HEK293 (cell line): Measurements from ENCODE around the gene CCND1.

Experiments
- CTCF ChIA-PET: fragments of 350-600 bp; formaldehyde crosslinking; extraction: SDS; loops from one replicate; lab custom pipeline; 2021; ENCODE audit warnings: antibody characterized with exemption; lab: Yijun Ruan, JAX
- POLR2A ChIA-PET: fragments of 300-600 bp; formaldehyde crosslinking; extraction: SDS; loops from one replicate; lab custom pipeline; 2020; ENCODE audit warnings: antibody characterized with exemption, inconsistent platforms; lab: Yijun Ruan, JAX
- H3K27ac ChIP-seq: fragments of 200-500 bp; sonication (Bioruptor generic); 2 replicates; pipeline ENCODE4 v1.5.1; 2014; ENCODE audit warnings: low read depth, low read length, control low read depth, inconsistent platforms; ENCODE audit errors: extremely low read depth
- H3K36me3 ChIP-seq, 2 experiments: fragments of 200-500 bp in 1 of 2; sonication (Bioruptor generic) in 1 of 2; 1 replicate in 1 of 2; 2 replicates in 1 of 2; pipeline ENCODE4 v1.5.1; 2014 to 2017; ENCODE audit warnings: inconsistent platforms in 2 of 2, low read length in 2 of 2; ENCODE audit not compliant: control insufficient read depth in 2 of 2, insufficient read depth in 1 of 2
- H3K4me1 ChIP-seq: fragments of 200-500 bp; sonication (Bioruptor generic); 2 replicates; pipeline ENCODE4 v1.5.1; 2014; ENCODE audit warnings: mild to moderate bottlenecking, low read length, inconsistent platforms; ENCODE audit not compliant: control insufficient read depth, insufficient read depth
- H3K4me3 ChIP-seq: 2 replicates; pipeline ENCODE4 v1.5.1; 2011; ENCODE audit warnings: low read depth, mild to moderate bottlenecking, control low read depth, low read length, moderate library complexity
- H3K9me3 ChIP-seq: fragments of 200-500 bp; sonication (Bioruptor generic); 2 replicates; pipeline ENCODE4 v1.5.1; 2014; ENCODE audit warnings: low read depth, low read length, inconsistent platforms; ENCODE audit not compliant: control insufficient read depth, insufficient read depth
- CTCF ChIP-seq: fragments of 450-650 bp; formaldehyde crosslinking; IDR thresholded peaks from 2 replicates; pipeline ENCODE4 v1.5.1; 2016; ENCODE audit warnings: missing biosample characterization, missing genetic modification characterization
- ELK4 ChIP-seq: IDR thresholded peaks from 2 replicates; pipeline ENCODE4 v1.6.1; 2011; ENCODE audit warnings: mild to moderate bottlenecking, low read depth, low read length, borderline replicate concordance
- GLI4 ChIP-seq: fragments of 450-650 bp; formaldehyde crosslinking; IDR thresholded peaks from 2 replicates; pipeline ENCODE4 v1.5.1; 2016; ENCODE audit warnings: missing biosample characterization, missing genetic modification characterization
- GLIS1 ChIP-seq: fragments of 450-650 bp; formaldehyde crosslinking; IDR thresholded peaks from 2 replicates; pipeline ENCODE4 v1.5.1; 2016; ENCODE audit warnings: missing biosample characterization, missing genetic modification characterization
- GLIS2 ChIP-seq: fragments of 450-650 bp; formaldehyde crosslinking; IDR thresholded peaks from 2 replicates; pipeline ENCODE4 v1.5.1; 2016; ENCODE audit warnings: missing biosample characterization, missing genetic modification characterization
- HOXC10 ChIP-seq: sonication (generic); formaldehyde crosslinking; IDR thresholded peaks from 2 replicates; pipeline ENCODE4 v1.8.1; 2023; ENCODE audit warnings: mild to moderate bottlenecking, missing genetic modification reagents
- PRDM2 ChIP-seq: fragments of 450-650 bp; formaldehyde crosslinking; IDR thresholded peaks from 2 replicates; pipeline ENCODE4 v1.5.1; 2016; ENCODE audit warnings: missing biosample characterization, missing genetic modification characterization, borderline replicate concordance
- RBAK ChIP-seq: fragments of 450-650 bp; formaldehyde crosslinking; IDR thresholded peaks from 2 replicates; pipeline ENCODE4 v1.5.1; 2016; ENCODE audit warnings: missing biosample characterization, missing genetic modification characterization
- SETDB1 ChIP-seq: IDR thresholded peaks from one replicate; pipeline ENCODE4 v1.6.1; 2017; ENCODE audit warnings: mild to moderate bottlenecking, low read length, moderate library complexity, mixed read lengths; ENCODE audit not compliant: insufficient read length
- TCF7L2 ChIP-seq: IDR thresholded peaks from 2 replicates; pipeline ENCODE4 v1.6.1; 2011; ENCODE audit warnings: low read depth, mild to moderate bottlenecking, inconsistent platforms, low read length, moderate library complexity, borderline replicate concordance
- ZFP37 ChIP-seq: fragments of 450-650 bp; formaldehyde crosslinking; IDR thresholded peaks from 2 replicates; pipeline ENCODE4 v1.5.1; 2016; ENCODE audit warnings: missing biosample characterization, missing genetic modification characterization
- ZNF114 ChIP-seq: fragments of 450-650 bp; formaldehyde crosslinking; IDR thresholded peaks from 2 replicates; pipeline ENCODE4 v1.5.0; 2017; ENCODE audit warnings: missing biosample characterization, missing genetic modification characterization
- ZNF423 ChIP-seq: fragments of 450-650 bp; formaldehyde crosslinking; IDR thresholded peaks from 2 replicates; pipeline ENCODE4 v1.5.1; 2016; ENCODE audit warnings: missing biosample characterization, missing genetic modification characterization
- ZNF488 ChIP-seq: fragments of 450-650 bp; formaldehyde crosslinking; IDR thresholded peaks from 2 replicates; pipeline ENCODE4 v1.5.1; 2016; ENCODE audit warnings: missing biosample characterization, missing genetic modification characterization
- ZNF561 ChIP-seq: fragments of 450-650 bp; IDR thresholded peaks from 2 replicates; pipeline ENCODE4 v1.5.1; 2018; ENCODE audit warnings: missing biosample characterization, missing genetic modification characterization, borderline replicate concordance
- ZNF621 ChIP-seq: fragments of 450-650 bp; formaldehyde crosslinking; IDR thresholded peaks from 2 replicates; pipeline ENCODE4 v1.5.1; 2017; ENCODE audit warnings: missing biosample characterization, missing genetic modification characterization
- ZNF791 ChIP-seq: fragments of 450-650 bp; formaldehyde crosslinking; IDR thresholded peaks from 2 replicates; pipeline ENCODE4 v1.5.1; 2016; ENCODE audit warnings: missing biosample characterization, missing genetic modification characterization
- ZNF792 ChIP-seq: fragments of 450-650 bp; formaldehyde crosslinking; IDR thresholded peaks from 2 replicates; pipeline ENCODE4 v1.5.1; 2016; ENCODE audit warnings: missing biosample characterization, missing genetic modification characterization

The CCND1 gene

GRCh38 chr11:69662806-69663205 lies 21.9 kb downstream of the CCND1 start:
- Histone ChIP-seq H3K4me3 (no peak overlapping the region), H3K4me1 (no peaks in the 10 kb centered on the region), H3K27ac (no peak overlapping the region), H3K9me3 (no peaks in the 10 kb centered on the region), H3K36me3 (peaks cover 0 to 51% of the 10 kb centered on the region in 2 experiments; a peak in 1 of 3 replicates)
- CTCF ChIA-PET = interaction anchor here (2.1 kb wide), 1 partner anchor 12 kb away, joined by 8 read pairs; the partner anchor contains the start of gene LTO1
- TF ChIP-seq ZNF561 (tag by site-specific recombination) = no peak
- POLR2A ChIA-PET = no interaction called here

GRCh38 chr11:69663326-69663725 lies 22.4 kb downstream of the CCND1 start:
- Histone ChIP-seq H3K4me3 (no peak overlapping the region), H3K9me3 (no peaks in the 10 kb centered on the region), H3K36me3 (peaks cover 0 to 56% of the 10 kb centered on the region in 2 experiments; a peak in 1 of 3 replicates), H3K27ac (no peak overlapping the region), H3K4me1 (no peaks in the 10 kb centered on the region)
- TF ChIP-seq ZNF791 (no peak), GLIS1 (tag by site-specific recombination) (no peak), ZFP37 (tag by site-specific recombination) (no peak), ZNF423 (no peak), GLI4 (tag by site-specific recombination) (no peak), RBAK (no peak), ZNF621 (tag by site-specific recombination) (no peak), SETDB1 (no peak), PRDM2 (no peak), ZNF792 (no peak), ZNF488 (tag by site-specific recombination) (no peak), ZNF114 (tag by site-specific recombination) (no peak), HOXC10 (CRISPR knock-in tag) (no peak), ELK4 (no peak), TCF7L2 (no peak), CTCF (tag by site-specific recombination) (no peak), GLIS2 (tag by site-specific recombination) (no peak)
- ChIA-PET CTCF (no interaction called here), POLR2A (no interaction called here)
